Pulmonary artery endothelial cell (primary cell): ENCODE results near the gene DUSP9. TPM values are rescaled to one million over a fixed set of nuclear protein-coding genes. Genes with fewer than 3 reads are reported as not detected.

Experiments
- total RNA-seq: library from RNA; depleted of rRNA; stranded (reverse); fragments of >200 nt; gene quantifications from 2 replicates; pipeline ENCODE4 v1.2.3, GENCODE V29; 2014

DUSP9 gene
- total RNA-seq, 1 donor from 2014 or later, result 0.26 TPM

Other genes with a start within 250 kb of the DUSP9 start
- gene PNMA6E, start 245.9 kb upstream of the DUSP9 start, total RNA-seq, result not detected in 2 replicates
- 1.1 and 1.6 TPM in 2 replicates for gene ZFP92, start 235.7 kb upstream of the DUSP9 start, total RNA-seq
- 0.73 and 1.0 TPM in 2 replicates for gene TREX2, start 201.1 kb upstream of the DUSP9 start, total RNA-seq
- gene HAUS7, start 176.6 kb upstream of the DUSP9 start, total RNA-seq, result 25.3 and 32.1 TPM in 2 replicates
- 22.9 and 35.6 TPM in 2 replicates for gene BGN, start 152.2 kb upstream of the DUSP9 start, total RNA-seq
- gene ATP2B3, start 129.6 kb upstream of the DUSP9 start, total RNA-seq, result 0.11 TPM in 1 of 2 replicates, not detected in the other
- gene CCNQ, start 48.1 kb upstream of the DUSP9 start, total RNA-seq, result 40.4 and 49.2 TPM in 2 replicates
- gene PNCK, start 26.6 kb downstream of the DUSP9 start, total RNA-seq, result not detected in 2 replicates
- 8.6 and 15.9 TPM in 2 replicates for gene SLC6A8, start 40.7 kb downstream of the DUSP9 start, total RNA-seq
- 304 and 323 TPM in 2 replicates for gene BCAP31, start 77.2 kb downstream of the DUSP9 start, total RNA-seq
- 9.5 and 9.6 TPM in 2 replicates for gene ABCD1, start 77.7 kb downstream of the DUSP9 start, total RNA-seq
- 3.9 and 5.5 TPM in 2 replicates for gene PLXNB3, start 117.0 kb downstream of the DUSP9 start, total RNA-seq
- under 0.01 and 0.07 TPM in 2 replicates for gene SRPK3, start 133.8 kb downstream of the DUSP9 start, total RNA-seq
- gene IDH3G, start 147.2 kb downstream of the DUSP9 start, total RNA-seq, result 41.1 and 58.8 TPM in 2 replicates
- 86.6 and 152 TPM in 2 replicates for gene SSR4, start 147.5 kb downstream of the DUSP9 start, total RNA-seq
- 0.20 and 0.25 TPM in 2 replicates for gene PDZD4, start 183.3 kb downstream of the DUSP9 start, total RNA-seq
- gene L1CAM, start 239.0 kb downstream of the DUSP9 start, total RNA-seq, result 0.11 and 0.13 TPM in 2 replicates